Neural cell (in vitro differentiated cells): ENCODE results near the gene MPC2.

Experiments used
- EP300 ChIP-seq: fragments of 450-650 bp; conservative IDR thresholded peaks from 2 replicates; pipeline ENCODE4 v1.6.1; 2014; ENCODE audit warnings: antibody characterized with exemption, mild to moderate bottlenecking, moderate library complexity; ENCODE audit not compliant: poor library complexity, severe bottlenecking
- EZH2 ChIP-seq: fragments of 200-600, 300-800 bp; shearing (Covaris generic), sonication (generic); IDR thresholded peaks from 2 replicates; pipeline ENCODE4 v1.6.1; 2014; ENCODE audit warnings: antibody characterized with exemption, low read length, borderline replicate concordance, mild to moderate bottlenecking; ENCODE audit not compliant: insufficient read depth, poor library complexity, severe bottlenecking
- POLR2AphosphoS5 ChIP-seq: IDR thresholded peaks from 2 replicates; pipeline ENCODE4 v1.6.1; 2012
- TF ChIP-seq, protein P1 (sequence below): fragments of 450-650 bp; IDR thresholded peaks from 2 replicates; pipeline ENCODE4 v1.5.1; 2014; ENCODE audit warnings: antibody characterized with exemption, mild to moderate bottlenecking, moderate library complexity; ENCODE audit not compliant: poor library complexity, severe bottlenecking

- TF ChIP-seq, protein P1, sequence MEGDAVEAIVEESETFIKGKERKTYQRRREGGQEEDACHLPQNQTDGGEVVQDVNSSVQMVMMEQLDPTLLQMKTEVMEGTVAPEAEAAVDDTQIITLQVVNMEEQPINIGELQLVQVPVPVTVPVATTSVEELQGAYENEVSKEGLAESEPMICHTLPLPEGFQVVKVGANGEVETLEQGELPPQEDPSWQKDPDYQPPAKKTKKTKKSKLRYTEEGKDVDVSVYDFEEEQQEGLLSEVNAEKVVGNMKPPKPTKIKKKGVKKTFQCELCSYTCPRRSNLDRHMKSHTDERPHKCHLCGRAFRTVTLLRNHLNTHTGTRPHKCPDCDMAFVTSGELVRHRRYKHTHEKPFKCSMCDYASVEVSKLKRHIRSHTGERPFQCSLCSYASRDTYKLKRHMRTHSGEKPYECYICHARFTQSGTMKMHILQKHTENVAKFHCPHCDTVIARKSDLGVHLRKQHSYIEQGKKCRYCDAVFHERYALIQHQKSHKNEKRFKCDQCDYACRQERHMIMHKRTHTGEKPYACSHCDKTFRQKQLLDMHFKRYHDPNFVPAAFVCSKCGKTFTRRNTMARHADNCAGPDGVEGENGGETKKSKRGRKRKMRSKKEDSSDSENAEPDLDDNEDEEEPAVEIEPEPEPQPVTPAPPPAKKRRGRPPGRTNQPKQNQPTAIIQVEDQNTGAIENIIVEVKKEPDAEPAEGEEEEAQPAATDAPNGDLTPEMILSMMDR: no peak
- no peak for TF ChIP-seq EZH2
- no peak for TF ChIP-seq EP300
- no peak for TF ChIP-seq POLR2AphosphoS5
Measured at GRCh38 chr1:167916766-167917511, 19.9 kb downstream of the MPC2 start.
